Measurements from ENCODE around the gene PSMC3.

PSMC3 gene

DNA sequence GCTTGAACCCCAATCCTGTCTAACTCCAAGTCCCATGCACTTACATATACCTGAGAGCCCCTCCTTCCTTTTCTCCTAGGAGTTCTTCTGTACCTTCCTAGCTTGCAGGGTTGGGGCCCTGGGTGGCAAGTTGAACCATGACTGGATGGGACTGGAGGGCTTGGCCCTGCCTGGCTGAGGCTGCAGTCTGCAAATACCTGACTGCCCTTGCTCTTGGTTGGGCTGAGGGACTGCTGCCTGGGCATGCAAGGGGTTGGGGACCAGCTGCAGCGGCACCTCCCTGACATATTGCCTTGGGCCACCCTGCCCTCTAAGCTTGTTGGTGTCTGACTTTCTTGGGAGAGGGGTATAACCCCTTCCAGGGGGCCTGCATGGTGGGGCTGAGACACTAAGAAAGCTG, 27.7 kb downstream of the PSMC3 start:
- no peak for FAIRE-seq
- no peak for DNase-seq (ENCODE audit: extremely low spot score, insufficient read length, low read depth)

DNA sequence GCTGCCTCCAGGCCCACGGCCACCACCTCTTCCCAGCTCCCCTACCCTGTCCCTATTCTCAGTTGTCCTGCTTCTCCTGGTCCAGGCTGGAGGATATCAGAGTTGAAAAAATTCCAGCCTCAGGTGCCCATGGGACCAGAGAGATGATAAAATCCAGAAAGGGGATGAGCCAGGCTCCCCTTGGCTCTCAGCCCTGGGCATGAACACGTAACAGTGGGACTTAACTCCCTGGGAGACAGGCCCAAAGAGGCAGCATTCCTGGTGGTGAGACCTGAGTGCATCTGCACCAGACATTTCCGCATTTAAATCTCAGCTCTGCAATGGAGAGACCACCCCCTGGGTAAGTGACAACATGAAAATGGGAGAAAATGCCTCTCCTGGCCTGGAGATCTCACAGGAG, 28.2 kb downstream of the PSMC3 start:
- DNase-seq (ENCODE audit: extremely low spot score, insufficient read length, low read depth) = no peak

DNA sequence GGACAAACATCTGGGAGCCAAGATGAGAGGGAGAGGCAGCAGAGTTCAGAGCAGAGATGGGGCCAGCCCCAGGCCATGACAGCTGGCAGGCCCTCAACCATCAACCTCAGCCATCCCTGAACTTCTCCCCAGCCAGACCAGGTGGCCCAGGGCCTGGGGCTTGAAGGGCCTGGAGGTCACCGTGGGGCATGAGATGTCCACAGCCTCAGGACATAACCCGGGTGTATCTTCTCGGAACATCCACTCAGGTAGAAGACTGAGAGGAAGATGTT, 30.3 kb downstream of the PSMC3 start:
- no peak for FAIRE-seq
- no peak for DNase-seq (ENCODE audit: extremely low spot score, insufficient read length, low read depth)

More for the DNA sequence above, 28.2 kb downstream of the PSMC3 start:
- no peak for FAIRE-seq

DNA sequence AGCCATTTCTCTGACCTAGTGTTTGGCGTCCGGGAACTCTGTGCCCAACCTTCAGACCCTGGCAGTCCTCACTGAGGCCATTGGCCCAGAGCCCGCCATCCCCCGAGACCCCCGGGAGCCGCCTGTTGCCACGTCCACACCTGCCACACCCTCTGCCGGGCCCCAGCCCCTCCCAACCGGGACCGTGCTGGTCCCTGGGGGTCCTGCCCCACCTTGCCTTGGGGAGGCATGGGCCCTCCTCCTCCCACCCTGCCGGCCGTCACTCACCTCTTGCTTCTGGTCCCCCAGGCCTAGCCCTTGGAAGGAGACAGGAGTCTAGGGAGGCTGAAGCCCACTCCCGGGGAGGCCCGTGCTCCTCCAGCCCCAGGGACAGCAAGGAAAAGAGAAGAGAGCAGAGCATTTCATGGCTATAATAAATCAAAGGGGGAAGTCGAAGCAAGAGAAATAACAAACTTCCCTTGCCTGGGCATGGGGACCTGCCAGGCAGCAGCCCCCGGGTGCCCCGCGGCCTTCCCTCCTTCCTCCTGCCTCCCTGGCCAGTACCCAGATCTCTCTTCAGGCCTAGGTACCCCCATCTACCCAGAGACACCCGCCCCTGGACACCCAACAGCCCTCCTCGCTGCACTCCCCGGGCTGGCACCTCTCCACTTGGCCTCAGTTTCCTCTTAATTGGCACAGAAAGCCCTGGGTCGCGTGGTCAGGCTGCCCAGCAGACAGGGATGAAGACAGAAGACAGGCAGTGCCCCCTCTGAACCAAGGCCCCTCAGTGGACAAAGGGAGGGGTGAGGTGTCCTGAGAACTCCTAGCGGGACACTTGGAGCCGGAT, 30.8 kb downstream of the PSMC3 start:
- DNase-seq (ENCODE audit: extremely low spot score, insufficient read length, low read depth) (no peak), FAIRE-seq (no peak)

DNA sequence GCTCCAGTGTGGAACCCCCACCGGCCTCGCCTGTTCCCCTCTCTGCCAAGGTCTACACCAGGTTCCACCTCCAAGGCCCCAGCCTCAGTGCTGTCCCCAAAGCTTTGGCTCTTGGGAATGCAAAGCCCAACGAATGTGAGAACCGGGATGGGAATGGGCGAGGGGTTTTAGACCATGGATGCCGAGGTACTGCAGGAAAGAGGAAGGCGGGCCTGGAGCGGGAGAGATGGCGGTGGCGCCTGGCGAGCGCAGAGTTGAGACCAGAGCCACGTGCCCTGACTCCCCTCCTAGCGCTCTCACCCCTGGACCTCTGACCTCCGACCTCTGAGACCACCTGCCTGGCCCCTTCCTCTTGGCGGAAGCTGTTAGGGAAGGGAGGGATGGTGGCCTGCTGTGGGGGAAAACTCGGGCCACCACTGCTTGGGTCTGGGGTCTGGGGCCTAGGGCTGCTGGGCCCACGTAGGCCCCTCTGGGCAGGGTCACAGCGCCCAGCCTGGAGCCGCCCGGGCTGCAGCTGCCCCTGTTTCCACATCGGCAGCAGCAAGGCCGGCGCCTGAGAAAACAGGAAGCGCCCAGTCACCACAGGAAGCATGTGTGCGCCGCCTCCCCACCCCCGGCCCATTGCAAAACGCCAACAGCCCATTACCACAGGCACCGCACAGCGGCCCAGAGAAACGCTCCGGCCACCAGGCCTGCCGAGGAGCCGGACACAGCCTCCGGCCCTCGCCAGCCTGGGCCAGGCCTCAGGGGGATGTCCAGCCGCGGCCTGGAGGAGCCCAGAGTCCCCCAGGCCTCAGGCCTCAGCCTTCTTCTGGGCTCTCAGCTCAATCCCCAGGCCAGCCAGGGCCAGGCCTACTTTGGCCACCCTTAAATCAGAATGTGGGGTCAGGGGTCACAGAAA, 31.7 kb downstream of the PSMC3 start:
- peak; percentile 79 for FAIRE-seq
- peak; percentile 75 for DNase-seq (ENCODE audit: extremely low spot score, insufficient read length, low read depth)

DNA sequence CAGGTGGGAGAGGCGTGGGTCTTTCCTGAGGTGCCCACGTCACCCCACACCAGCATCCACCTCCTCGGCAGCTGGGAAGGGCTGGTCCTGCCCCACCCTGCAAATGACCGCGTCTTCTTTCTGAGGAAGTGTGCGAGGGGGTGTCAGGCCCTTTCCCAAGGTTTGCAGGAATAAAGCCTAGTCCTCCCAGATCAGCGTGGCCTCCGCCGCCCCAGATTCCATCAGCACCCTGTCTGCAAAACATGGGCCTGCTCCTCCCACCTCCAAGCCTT, 32.3 kb downstream of the PSMC3 start:
- no peak for FAIRE-seq
- no peak for DNase-seq (ENCODE audit: extremely low spot score, insufficient read length, low read depth)

DNA sequence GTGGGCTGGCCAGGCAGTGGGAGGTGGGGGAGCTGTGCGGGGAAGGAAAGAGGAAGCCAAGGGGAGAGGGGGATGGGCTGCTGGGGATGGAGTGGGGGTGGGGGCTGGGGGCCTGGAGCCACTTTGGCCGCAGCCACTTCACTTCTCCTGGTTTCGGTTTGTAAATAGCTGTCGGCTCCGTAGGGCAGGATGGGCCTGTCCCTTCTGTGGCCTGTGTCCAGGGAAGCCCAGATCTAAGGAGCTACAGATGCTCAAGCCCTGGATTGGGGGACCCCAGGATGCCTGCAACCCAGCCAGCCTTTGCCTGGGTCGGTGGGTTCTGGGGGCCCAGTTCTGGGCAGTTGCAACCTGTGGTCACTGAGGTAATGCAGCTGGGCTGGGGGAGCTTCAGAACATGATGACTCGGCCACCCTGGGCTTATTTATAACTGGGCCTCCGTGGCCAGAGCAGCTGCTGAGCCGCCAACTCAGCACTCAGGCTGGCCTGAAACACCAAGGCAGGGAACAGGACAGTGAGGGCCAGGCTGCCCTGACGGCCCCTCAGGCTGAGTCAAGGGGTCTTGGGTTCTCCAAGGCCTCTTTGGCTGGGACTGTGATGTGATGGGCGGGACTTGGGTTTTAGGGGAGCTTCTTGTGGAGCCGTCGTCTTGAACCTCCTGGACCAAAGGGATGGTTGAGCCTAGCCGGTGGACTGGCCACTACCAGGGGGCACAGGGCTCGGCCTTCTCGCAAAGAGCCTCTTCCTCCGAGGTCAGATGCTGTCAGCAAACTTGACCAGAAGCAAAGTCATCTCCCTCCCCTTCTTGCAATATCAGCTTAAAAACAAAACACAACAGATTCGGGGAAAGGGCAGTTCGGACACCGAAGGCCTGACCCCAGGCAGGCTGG, 32.8 kb downstream of the PSMC3 start:
- FAIRE-seq = no peak

DNA sequence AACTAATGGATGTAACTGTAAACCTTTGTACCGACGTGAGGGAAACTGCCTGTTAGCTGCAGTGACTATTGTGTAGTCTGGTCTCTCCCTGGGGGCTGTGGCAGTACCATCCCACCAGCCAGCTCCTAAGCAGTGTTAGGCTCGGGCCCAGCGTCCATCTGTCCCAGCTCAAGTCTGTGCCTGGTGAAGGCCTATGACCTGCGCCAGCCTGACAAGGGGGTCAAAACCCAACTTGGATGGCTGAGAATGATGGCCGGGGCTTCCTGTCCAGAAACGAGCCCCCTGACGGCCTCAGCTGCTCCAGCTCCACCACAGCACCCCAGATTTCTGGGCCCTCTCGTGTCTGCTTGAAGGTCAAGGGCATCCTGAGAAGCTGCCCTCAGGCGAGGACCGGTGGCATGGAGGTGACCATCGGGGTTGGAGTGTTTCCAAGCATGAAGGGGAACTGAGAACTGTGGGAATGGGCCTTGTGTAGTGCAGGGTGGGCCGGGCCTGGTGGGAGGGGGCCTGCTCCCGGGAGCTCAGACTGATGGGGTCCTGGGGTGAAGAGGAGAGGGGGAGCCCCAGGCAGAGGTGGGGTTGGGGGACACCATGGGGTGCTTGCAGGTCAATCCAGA, 33.6 kb downstream of the PSMC3 start:
- DNase-seq (ENCODE audit: extremely low spot score, insufficient read length, low read depth) = no peak
- no peak for FAIRE-seq

More for the DNA sequence above, 32.8 kb downstream of the PSMC3 start:
- DNase-seq (ENCODE audit: extremely low spot score, insufficient read length, low read depth) = no peak

DNA sequence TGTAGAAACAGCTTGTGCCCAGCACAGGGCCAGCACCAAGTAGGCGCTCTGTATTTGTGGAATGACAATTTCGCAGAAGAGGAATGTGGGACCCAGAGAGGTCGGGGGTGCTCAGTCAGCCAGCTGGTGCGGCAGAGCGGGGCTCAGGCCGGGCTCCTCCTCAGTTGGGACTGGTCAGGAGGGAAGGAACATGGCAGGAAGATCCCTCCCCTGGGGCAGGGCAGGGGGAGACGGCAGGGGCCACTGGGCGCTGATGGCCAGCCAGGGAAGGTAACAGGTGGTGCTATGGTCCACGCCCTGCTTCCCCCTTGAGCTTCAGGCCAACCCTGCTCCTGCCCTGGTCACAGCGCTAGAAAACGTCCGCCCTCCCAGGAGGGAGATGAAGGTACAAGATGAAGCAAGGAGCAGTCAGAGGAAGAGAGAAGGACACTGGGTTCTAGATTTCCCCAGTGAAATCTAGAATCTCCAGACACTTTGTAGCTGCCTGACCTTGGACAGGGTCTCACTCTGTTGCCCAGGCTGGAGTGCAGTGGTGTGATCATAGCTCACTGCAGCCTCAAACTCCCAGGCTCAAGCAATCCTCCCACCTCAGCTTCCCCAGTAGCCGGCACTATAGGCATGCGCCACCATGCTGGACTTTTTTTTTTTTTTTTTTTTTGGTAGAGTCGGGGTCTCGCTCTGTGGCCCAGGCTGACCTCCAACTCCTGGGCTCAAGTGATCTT, 34.4 kb downstream of the PSMC3 start:
- FAIRE-seq (no peak), DNase-seq (ENCODE audit: extremely low spot score, insufficient read length, low read depth) (no peak)

DNA sequence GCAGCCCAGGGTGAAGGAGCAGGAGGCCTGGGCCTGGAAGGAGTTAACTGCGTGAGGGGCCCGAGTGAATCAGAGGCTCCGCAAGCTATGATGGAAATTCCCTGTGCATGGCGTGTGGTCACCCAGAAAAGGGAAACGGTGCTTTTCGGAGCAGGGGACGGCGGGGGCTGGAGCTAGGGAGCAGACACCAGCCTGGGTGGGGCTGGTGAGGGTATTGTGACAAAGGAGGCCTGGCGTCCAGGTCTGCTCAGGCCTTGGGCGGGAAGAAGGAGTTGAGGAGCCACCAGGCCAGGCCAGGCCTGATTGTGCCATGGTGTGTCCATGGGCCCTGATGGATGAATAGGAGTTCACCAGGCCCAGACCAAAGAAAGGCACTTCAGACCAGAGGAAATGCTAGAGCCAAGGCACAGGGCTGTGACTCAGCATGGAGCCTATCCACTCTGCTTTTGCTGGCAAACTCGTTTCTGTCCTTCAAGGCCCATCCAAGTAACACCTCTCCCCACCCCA, 35.1 kb downstream of the PSMC3 start:
- DNase-seq (ENCODE audit: extremely low spot score, insufficient read length, low read depth) = no peak
- FAIRE-seq = no peak

DNA sequence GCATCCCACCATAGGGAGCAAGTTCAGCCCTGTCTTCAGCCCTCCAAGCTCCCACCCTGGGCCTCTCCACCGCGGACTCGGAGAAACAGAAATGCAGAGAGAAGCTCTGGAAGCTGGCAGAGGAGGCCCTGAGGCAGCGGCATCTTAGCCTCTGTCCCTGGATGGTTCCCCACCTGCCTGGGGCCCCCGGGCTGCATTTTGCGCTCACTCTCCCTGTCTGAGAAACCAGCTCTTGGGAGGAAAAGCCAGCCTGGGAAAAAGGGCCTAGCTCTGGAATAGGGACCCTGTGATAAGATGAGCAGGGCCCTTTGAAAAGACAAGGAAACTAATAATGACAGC, 35.8 kb downstream of the PSMC3 start:
- FAIRE-seq (no peak), DNase-seq (ENCODE audit: extremely low spot score, insufficient read length, low read depth) (no peak)

DNA sequence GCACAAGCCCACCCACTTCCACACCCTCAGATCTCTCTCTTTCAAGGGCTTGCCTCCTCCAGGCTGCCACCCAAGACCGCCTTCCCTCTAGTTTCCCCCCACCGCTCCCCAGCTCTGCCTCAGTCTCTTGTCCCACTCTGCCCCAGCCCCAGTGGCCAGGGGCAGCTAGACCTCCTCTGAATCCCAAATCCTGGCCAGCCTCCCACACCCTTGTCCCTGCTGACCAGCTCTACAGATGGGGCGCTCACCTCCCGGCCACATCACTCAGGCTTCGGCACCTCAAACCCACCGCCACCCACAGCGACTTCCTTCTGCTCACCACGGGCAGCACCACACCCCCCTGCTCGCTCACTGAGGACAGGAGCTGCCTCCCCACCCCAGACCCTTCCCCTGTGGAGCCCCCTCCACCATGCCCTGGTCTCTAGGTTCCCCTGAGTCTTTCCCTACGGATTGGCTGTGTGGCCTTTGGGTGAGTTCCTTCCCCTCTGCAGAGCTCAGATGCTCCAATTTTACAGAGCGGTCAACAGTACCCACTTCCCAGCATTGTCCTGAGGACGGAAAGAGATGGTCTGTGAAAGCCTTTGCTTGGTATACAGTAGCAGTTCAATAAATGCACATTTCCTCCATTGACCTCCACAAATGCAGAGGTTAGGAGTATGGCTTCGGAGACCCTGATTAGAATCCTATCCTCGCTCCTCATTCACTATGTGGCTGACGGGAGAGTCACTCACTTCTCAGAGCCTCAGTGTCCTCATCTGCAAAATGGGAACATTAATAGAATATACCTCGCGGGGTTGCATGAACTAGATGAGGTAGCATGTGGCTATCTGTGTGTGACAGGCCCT, 36.4 kb downstream of the PSMC3 start:
- FAIRE-seq (no peak), DNase-seq (ENCODE audit: extremely low spot score, insufficient read length, low read depth) (no peak)

DNA sequence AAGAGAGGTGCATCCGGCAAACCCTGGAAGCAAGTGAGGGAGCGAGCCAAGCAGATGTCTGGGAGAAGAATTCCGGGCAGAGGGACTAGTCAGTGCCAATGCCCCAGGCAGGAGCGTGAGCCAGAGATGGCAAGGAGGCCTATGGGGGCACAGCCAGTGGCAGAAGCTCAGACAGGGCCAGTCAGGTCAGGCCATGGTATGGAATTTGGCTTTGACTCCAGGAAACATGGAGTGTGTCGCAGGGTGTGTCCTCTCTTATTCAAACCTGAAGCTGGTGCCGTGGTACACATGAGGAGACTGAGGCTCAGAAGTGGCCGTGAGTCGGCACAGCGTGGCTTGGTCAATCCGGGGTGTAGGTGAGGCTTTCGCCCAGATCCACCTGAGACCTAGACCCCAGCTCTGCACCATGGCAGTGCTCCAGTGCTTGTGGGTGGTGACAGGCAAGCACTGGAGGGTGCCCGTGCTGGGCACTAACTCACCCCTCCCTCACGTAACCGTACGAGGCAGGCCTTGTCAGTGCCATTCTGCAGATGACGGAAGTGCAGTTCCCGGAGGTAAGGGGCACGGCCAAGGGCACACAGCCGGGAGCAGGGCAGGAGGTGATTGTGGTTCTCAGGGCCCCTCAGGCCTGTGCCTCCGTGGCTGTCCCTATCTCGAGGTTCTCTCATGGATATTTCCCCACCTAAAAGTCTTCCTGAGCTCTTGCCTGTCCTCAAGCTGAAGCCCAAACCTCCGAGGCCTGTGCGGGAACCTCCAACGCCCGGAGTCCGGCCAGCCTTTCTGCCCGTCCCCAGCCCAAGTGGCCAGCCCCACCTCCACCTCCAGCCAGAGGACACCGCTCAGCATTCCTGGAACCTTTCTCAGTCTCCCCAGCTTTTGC, 37.3 kb downstream of the PSMC3 start:
- DNase-seq (ENCODE audit: extremely low spot score, insufficient read length, low read depth) = no peak
- FAIRE-seq = no peak

DNA sequence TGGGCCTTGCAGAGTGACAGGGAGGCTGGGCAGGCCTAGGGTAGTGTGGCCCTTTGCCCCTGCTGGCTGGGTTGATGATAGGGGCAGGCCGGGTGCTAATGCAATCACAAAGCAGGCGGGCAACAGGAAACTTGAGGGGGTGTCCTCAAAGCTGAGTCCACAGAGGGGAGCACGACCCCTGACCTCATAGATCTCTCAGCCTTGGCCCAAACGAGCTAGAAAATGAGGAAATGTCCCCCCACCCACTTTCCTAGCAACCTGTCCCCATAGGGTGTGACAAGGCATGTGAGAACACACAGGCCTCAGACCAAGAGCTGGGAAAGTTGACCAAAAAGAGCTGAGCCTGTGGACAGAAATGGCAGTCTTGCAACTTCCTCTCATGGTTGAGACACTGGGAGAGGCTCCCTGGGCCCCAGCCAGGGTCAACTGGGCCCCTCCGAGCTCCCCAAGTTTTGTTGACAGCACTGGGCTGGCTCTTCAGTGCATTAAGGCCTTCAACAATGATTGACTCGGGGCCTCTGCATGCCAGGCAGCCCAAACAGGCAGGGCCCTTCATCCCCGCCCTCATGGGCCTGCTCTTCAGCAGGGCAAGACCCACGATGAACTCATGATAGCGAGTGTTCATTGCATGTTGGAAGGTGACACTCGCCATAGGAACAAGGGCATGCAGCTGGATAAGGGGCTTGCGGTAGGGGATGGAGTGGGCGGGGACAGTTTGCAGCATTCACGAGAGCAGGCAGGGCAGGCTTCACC, 38.1 kb downstream of the PSMC3 start:
- DNase-seq (ENCODE audit: extremely low spot score, insufficient read length, low read depth) (no peak), FAIRE-seq (no peak)

DNA sequence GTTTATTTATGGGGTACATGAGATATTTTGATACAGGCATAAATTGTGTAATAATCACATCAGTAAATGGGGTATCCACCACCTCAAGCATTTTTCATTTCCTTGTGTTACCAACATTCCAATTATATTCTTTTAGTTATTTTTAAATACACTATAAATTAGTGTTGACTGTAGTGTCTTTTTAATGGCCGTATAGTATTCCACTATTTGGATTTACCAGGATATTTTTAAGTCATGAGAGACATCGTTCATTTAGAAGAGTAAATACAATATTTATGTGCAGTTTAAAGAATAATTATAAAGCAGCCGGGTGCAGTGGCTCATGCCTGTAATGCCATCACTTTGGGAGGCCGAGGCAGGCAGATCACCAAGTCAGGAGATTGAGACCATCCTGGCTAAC, 41.7 kb downstream of the PSMC3 start:
- FAIRE-seq = no peak
- no peak for DNase-seq (ENCODE audit: extremely low spot score, insufficient read length, low read depth)

DNA sequence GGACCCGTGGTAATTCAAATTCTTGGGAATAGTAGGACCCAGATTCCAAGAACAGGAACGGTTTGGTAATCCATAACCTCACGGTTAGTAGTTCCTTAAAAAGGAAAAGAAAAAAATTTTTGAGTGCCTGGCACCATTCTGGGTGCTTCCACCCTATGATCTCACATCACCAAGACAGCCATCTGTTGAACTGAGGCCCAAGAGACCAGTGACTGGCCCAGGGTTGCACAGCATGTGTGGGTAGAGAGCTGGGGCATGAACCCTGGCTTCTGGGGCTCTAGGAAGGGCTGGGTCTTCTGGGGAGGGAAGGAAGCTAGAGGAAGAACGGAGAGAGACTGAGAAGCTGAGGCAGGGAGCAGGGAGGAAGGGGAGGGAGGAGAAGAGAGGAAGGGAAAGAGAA, 43.2 kb downstream of the PSMC3 start:
- no peak for FAIRE-seq
- no peak for DNase-seq (ENCODE audit: extremely low spot score, insufficient read length, low read depth)

DNA sequence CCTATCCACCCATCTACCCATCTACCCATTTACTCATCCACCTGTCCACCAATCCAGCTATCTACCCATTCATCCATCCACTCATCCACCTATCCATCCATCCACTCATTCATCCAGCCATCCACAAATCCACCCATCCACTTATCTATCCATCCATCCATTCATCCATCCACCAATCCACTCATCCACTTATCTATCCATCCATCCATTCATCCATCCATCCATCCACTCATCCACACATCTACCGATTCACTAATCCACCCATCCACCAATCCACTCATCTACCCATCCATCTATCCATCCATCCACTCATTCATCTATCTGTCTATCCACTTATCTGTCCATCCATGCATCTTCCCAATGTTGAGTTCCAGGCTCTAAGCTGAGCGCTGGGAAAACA, 46.2 kb downstream of the PSMC3 start:
- no peak for FAIRE-seq
- no peak for DNase-seq (ENCODE audit: extremely low spot score, insufficient read length, low read depth)
